HG03108 (cell line): ENCODE results near the gene SPTB.

Experiments
- ATAC-seq: cut with Tn5 transposase; IDR thresholded peaks from one replicate; pipeline ENCODE4 v1.9.1; 2021; ENCODE audit warnings: moderate library complexity; ENCODE audit not compliant: unreplicated experiment

The SPTB gene

GRCh38 chr14:64855721-64856528, 23.8 kb downstream of the SPTB start:
- ATAC-seq: no peak

GRCh38 chr14:64850369-64851137, 29.2 kb downstream of the SPTB start:
- ATAC-seq: no peak

- ATAC-seq: no peak
These were observed 29.8 kb downstream of the SPTB start for GRCh38 chr14:64849940-64850339.

GRCh38 chr14:64848239-64848638, 31.5 kb downstream of the SPTB start:
- ATAC-seq: no peak

- no peak for ATAC-seq
These were observed 33.4 kb downstream of the SPTB start for GRCh38 chr14:64846319-64846718.

DNA sequence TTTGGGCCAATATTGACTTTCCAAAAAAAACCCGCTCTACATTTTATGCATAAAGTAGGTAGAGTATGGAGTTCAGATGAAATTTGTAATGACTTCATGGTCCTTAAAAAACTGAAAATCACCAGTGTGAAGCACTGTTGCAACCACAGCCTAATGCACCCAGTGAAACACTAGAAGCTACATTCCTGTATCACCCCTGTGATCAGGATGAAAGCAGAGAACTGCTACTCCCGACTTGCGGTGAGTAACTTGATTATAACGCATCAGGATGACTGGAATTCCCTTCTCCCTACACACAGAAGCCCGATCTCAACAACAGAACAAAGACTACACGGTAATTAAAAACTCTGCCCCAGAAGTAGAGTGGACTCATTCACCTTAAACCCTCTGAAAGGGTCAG, 33.8 kb downstream of the SPTB start:
- no peak for ATAC-seq

DNA sequence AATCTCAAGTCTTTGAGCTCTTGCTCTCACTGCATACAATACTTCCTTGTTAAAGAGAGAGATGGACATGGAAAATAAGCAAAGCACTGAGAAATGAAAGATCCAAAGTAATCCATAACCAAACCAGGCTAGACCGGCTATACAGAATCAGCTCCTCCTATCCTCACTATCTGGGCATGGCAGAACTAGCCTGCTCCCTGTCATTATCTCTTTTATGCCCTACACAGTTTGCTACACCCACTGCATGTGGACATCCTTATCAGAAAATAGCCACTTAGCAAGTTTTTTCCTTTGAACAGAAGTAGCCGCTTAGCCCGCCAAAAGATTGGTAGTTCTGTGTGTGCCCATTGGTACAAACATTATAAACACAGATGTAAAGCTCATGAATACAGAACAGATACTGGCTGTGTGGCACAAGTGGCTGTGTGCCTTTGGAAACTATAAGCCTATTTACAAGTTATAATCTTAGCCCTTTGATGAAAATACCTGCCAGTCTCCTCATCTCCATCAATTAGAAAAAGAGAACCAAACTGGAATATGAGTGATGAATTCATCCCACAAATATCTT, 34.7 kb downstream of the SPTB start:
- ATAC-seq: no peak

DNA sequence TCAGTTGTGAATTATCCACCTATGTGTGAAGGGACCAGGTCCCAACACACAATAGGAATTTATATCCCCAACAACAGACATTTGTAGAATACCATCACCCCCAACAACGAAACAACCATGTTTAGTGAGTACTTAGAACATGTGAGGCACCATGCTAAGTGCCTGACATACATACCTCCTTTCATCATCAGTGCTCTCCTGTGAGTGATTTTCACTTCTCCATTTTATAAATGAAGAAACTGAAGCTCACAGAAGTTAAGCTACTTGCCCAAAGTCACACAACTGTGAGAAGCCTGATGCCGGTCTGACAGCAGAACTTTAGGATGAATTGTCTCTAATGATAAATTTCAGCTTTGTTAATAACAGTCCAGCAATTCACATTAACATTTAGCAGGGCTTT, 35.4 kb downstream of the SPTB start:
- no peak for ATAC-seq

- no peak for ATAC-seq
These were observed 36.2 kb downstream of the SPTB start for GRCh38 chr14:64843548-64843947.

DNA sequence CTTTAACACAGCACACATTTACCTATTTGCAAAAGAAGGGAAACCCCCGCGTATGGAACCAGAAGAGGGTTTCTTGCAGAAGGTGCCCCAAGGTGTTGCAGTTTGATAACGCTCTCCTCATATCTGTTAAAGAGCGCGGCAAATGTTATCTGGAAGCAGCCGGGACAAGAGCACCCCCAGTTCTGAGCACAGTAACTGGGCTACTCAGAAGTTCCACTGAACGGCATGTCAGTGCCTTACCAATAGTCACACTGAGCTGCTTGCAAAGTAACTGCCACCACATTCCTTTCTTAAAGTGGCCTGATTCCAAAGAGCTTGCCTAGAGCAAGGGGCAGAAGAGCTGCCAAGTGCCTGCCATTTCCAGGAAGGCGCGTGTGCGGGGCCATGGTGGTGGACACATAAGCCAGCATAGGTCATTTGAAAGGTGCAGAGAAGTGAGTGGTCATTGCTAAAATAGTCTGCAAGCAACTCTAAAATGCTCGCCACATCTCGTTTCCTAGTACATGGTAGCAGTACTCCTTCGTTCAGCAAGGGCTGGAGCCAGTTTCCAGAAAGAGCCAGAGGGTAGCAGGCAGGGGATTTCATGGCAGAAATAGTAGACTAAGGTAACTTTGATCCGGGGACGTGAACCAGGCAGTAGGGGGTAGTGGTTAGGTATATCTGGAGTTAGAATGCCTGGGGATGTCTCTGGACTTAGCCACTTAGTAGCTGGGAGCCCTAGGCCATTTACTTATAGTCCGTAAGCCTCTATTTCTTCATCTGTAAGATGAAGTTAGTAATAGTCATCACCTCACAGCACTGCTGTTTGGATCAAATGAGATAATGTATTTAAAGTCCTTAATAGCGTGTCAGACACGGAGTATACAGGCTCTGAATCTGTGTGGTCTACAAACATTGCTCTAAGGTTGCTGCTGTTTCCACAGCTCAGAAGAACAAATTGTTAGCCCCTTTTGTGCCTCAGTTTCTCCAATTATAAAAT, 37.6 kb downstream of the SPTB start:
- ATAC-seq: no peak

DNA sequence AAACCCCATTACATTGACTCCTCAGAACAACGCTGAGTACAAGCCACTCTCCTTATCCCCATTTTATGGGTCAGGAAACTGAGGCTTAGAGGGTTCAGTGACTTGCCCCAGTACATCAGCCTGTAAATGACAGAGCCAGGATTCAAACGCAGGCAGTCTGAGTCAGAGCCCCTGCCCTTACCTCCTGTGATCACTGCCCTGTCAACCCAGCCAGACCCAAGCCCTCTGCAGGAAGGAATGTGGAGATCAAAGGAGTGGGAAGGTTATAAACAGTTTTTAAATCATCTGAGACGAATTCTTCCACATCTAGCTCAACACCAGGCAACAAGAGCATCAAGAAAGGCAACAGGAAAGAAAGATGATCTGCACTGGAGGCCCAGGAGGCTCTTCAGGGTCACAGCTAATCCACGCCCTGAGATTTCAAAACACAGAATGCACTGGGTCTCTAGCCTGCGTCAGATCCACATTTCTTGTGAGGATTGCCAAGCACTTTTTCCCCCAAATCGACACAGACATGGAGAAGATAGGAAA, 38.5 kb downstream of the SPTB start:
- no peak for ATAC-seq

GRCh38 chr14:64838656-64839055, 41.1 kb downstream of the SPTB start:
- ATAC-seq: no peak

GRCh38 chr14:64835431-64835830, 44.3 kb downstream of the SPTB start:
- no peak for ATAC-seq

GRCh38 chr14:64834965-64835364, 44.7 kb downstream of the SPTB start:
- no peak for ATAC-seq

- ATAC-seq: no peak
These were observed 48.3 kb downstream of the SPTB start for GRCh38 chr14:64831419-64831818.

GRCh38 chr14:64830961-64831360, 48.7 kb downstream of the SPTB start:
- no peak for ATAC-seq

- ATAC-seq: no peak
These were observed 51.6 kb downstream of the SPTB start for GRCh38 chr14:64828071-64828470.

DNA sequence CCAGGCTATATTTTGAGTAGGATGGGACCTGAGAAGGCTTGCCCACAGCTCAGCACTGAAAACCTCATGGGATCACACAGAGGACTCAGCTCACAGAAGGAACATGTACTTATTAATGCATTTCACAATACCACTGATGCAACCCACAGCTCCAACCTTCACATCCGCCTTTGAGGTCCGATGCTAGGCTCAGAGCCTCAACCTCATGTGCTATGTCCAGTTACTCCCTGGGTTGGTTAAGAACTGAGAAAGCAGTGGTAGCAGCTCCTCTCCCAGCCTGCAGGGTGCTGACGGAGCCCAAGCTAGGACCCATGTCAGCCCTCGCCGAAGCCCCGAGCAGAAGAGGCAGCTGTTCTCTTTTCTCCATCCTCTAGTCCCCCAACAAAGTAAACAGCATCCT, 52.9 kb downstream of the SPTB start:
- no peak for ATAC-seq

DNA sequence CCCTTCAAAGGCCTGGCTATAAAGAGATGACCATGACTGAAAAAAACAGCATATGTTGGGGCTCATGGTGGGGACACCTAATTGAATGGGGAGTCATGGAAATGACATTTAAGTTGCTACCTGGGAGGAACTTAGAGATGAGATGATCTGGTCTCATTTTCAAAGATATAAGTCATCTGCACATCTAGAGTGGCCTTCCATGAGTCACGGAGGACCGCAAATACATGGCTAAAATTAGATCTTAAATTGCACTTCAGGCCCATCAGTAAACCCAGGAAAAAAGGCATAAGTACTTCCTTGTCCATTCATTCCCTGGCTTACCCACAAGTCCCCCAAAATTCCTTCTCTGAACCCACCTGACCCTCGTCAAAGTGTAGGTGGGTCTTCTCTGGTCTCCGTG, 53.4 kb downstream of the SPTB start:
- no peak for ATAC-seq

DNA sequence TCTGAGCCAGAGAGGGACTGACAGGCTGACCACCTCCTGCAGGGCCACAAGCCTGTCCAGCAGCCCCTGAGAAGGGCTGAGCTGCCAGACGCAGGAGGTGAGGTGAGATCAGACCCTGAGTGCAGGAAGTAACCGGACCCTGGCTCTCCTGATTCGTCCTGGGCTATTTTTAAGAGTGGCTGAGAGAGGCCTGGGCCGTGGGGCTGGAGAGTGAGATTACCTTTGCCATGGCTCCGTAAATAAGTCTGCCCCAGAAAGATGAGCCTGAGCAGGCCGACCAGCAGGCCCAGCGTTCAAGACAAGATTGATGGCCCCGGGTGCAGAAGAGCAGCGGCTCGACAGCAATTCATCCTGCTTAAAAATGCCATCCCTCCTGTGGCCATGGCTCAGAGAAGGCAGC, 54.2 kb downstream of the SPTB start:
- no peak for ATAC-seq

DNA sequence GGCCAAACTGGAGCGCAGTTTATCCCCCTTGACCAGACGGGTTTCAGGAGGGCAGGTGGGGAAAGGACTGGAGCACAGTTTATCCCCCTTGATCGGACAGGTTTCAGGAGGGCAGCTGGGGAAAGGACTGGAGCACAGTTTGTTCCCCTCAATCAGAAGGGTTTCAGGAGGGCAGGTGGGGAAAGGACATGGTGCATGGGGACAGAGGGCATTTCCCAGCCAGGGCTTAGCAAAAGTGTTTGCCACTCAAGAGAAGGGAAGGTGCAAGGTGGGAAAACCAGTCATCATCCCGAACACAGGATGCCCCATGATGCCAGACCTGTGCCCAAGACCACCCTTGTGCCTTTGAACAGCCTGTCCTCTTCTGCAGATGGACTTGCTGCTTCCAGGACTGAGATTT, 54.7 kb downstream of the SPTB start:
- no peak for ATAC-seq
